ENCODE data around the gene SLC41A3.

The SLC41A3 gene

GRCh38 chr3:126102530-126102951 lies 18.6 kb upstream of the SLC41A3 start:
- no peak for DNase-seq
- no peak for TF ChIP-seq CTCF (IDR thresholded peaks at IDR 0.05; ENCODE audit: low read length)
- no peak for TF ChIP-seq EZH2phosphoT487 (IDR thresholded peaks at IDR 0.05; ENCODE audit: low read length)
- no peak for TF ChIP-seq EZH2 (optimal IDR thresholded peaks at IDR 0.05; ENCODE audit: low read depth, low read length)
- Histone ChIP-seq H3K27ac (ENCODE audit: low read length) (no peak overlapping the region), H3K4me3 (ENCODE audit: low read length) (no peak overlapping the region), H3K9me3 (replicated peaks; ENCODE audit: insufficient read depth, low read length) (no peaks in the 10 kb centered on the region), H3K36me3 (replicated peaks; ENCODE audit: insufficient read depth, low read length) (no peaks in the 10 kb centered on the region), H2AFZ (ENCODE audit: low read length) (no peak overlapping the region), H3K79me2 (ENCODE audit: low read length) (no peaks in the 10 kb centered on the region), H4K20me1 (ENCODE audit: insufficient read depth, low read length) (no peaks in the 10 kb centered on the region), H3K4me2 (ENCODE audit: low read depth, low read length) (no peak overlapping the region), H3K9me2 (replicated peaks; ENCODE audit: insufficient read depth, low read length) (no peaks in the 10 kb centered on the region), H3K4me1 (ENCODE audit: low read length) (no peaks in the 10 kb centered on the region), H3F3A (ENCODE audit: insufficient read depth, low read length) (no peaks in the 10 kb centered on the region), H3K9ac (ENCODE audit: low read length) (no peak overlapping the region), H3K27me3 (replicated peaks; ENCODE audit: insufficient read depth, low read length) (no peaks in the 10 kb centered on the region)

GRCh38 chr3:126102011-126102410 lies 18.1 kb upstream of the SLC41A3 start:
- no peak overlapping the region for H2AFZ ChIP-seq (ENCODE audit: low read length)
- no peaks in the 10 kb centered on the region for H3K9me3 ChIP-seq (replicated peaks; ENCODE audit: insufficient read depth, low read length)
- no peak overlapping the region for H3K9ac ChIP-seq (ENCODE audit: low read length)
- H3K9me2 ChIP-seq (replicated peaks; ENCODE audit: insufficient read depth, low read length), result no peaks in the 10 kb centered on the region
- H3K27me3 ChIP-seq (replicated peaks; ENCODE audit: insufficient read depth, low read length), result no peaks in the 10 kb centered on the region
- no peak for DNase-seq
- H3K79me2 ChIP-seq (ENCODE audit: low read length), result no peaks in the 10 kb centered on the region
- TF ChIP-seq CTCF (IDR thresholded peaks at IDR 0.05; ENCODE audit: low read length) (no peak), EZH2 (optimal IDR thresholded peaks at IDR 0.05; ENCODE audit: low read depth, low read length) (no peak), EZH2phosphoT487 (IDR thresholded peaks at IDR 0.05; ENCODE audit: low read length) (no peak)
- no peaks in the 10 kb centered on the region for H3K36me3 ChIP-seq (replicated peaks; ENCODE audit: insufficient read depth, low read length)
- H3K27ac ChIP-seq (ENCODE audit: low read length), result no peak overlapping the region
- H3F3A ChIP-seq (ENCODE audit: insufficient read depth, low read length), result no peaks in the 10 kb centered on the region
- no peaks in the 10 kb centered on the region for H4K20me1 ChIP-seq (ENCODE audit: insufficient read depth, low read length)
- no peak overlapping the region for H3K4me3 ChIP-seq (ENCODE audit: low read length)
- no peak overlapping the region for H3K4me2 ChIP-seq (ENCODE audit: low read depth, low read length)
- H3K4me1 ChIP-seq (ENCODE audit: low read length), result no peaks in the 10 kb centered on the region

GRCh38 chr3:126101521-126101982 lies 17.6 kb upstream of the SLC41A3 start:
- H3K9ac ChIP-seq (ENCODE audit: low read length), result no peak overlapping the region
- no peaks in the 10 kb centered on the region for H3K9me2 ChIP-seq (replicated peaks; ENCODE audit: insufficient read depth, low read length)
- no peaks in the 10 kb centered on the region for H3K27me3 ChIP-seq (replicated peaks; ENCODE audit: insufficient read depth, low read length)
- no peak overlapping the region for H2AFZ ChIP-seq (ENCODE audit: low read length)
- H3K27ac ChIP-seq (ENCODE audit: low read length), result no peak overlapping the region
- H4K20me1 ChIP-seq (ENCODE audit: insufficient read depth, low read length), result no peaks in the 10 kb centered on the region
- no peaks in the 10 kb centered on the region for H3K4me1 ChIP-seq (ENCODE audit: low read length)
- TF ChIP-seq EZH2phosphoT487 (IDR thresholded peaks at IDR 0.05; ENCODE audit: low read length), result no peak
- no peaks in the 10 kb centered on the region for H3F3A ChIP-seq (ENCODE audit: insufficient read depth, low read length)
- H3K4me3 ChIP-seq (ENCODE audit: low read length), result no peak overlapping the region
- H3K36me3 ChIP-seq (replicated peaks; ENCODE audit: insufficient read depth, low read length), result no peaks in the 10 kb centered on the region
- H3K9me3 ChIP-seq (replicated peaks; ENCODE audit: insufficient read depth, low read length), result no peaks in the 10 kb centered on the region
- no peaks in the 10 kb centered on the region for H3K79me2 ChIP-seq (ENCODE audit: low read length)
- no peak for DNase-seq
- H3K4me2 ChIP-seq (ENCODE audit: low read depth, low read length), result no peak overlapping the region

- H3K9me2 ChIP-seq (replicated peaks; ENCODE audit: insufficient read depth, low read length), result no peaks in the 10 kb centered on the region
- no peaks in the 10 kb centered on the region for H3K9me3 ChIP-seq (replicated peaks; ENCODE audit: insufficient read depth, low read length)
- DNase-seq, result no peak
- TF ChIP-seq EZH2phosphoT487 (IDR thresholded peaks at IDR 0.05; ENCODE audit: low read length) (no peak), CTCF (IDR thresholded peaks at IDR 0.05; ENCODE audit: low read length) (no peak), EZH2 (optimal IDR thresholded peaks at IDR 0.05; ENCODE audit: low read depth, low read length) (no peak)
- no peak overlapping the region for H3K27ac ChIP-seq (ENCODE audit: low read length)
- no peaks in the 10 kb centered on the region for H3K36me3 ChIP-seq (replicated peaks; ENCODE audit: insufficient read depth, low read length)
- H3K27me3 ChIP-seq (replicated peaks; ENCODE audit: insufficient read depth, low read length), result no peaks in the 10 kb centered on the region
- no peak overlapping the region for H2AFZ ChIP-seq (ENCODE audit: low read length)
- H3K4me2 ChIP-seq (ENCODE audit: low read depth, low read length), result no peak overlapping the region
- no peak overlapping the region for H3K9ac ChIP-seq (ENCODE audit: low read length)
- H3K4me1 ChIP-seq (ENCODE audit: low read length), result no peaks in the 10 kb centered on the region
- no peak overlapping the region for H3K4me3 ChIP-seq (ENCODE audit: low read length)
- H3K79me2 ChIP-seq (ENCODE audit: low read length), result no peaks in the 10 kb centered on the region
- H4K20me1 ChIP-seq (ENCODE audit: insufficient read depth, low read length), result no peaks in the 10 kb centered on the region
- H3F3A ChIP-seq (ENCODE audit: insufficient read depth, low read length), result no peaks in the 10 kb centered on the region
Measured at GRCh38 chr3:126100634-126101301, 16.8 kb upstream of the SLC41A3 start.
